ENCODE results near the gene HTR3D. TPM values are rescaled to one million over a fixed set of nuclear protein-coding genes. Genes with fewer than 3 reads are reported as not detected.

The HTR3D gene
- total RNA-seq, 4 donors from 2014 or later, result not detected

DNA sequence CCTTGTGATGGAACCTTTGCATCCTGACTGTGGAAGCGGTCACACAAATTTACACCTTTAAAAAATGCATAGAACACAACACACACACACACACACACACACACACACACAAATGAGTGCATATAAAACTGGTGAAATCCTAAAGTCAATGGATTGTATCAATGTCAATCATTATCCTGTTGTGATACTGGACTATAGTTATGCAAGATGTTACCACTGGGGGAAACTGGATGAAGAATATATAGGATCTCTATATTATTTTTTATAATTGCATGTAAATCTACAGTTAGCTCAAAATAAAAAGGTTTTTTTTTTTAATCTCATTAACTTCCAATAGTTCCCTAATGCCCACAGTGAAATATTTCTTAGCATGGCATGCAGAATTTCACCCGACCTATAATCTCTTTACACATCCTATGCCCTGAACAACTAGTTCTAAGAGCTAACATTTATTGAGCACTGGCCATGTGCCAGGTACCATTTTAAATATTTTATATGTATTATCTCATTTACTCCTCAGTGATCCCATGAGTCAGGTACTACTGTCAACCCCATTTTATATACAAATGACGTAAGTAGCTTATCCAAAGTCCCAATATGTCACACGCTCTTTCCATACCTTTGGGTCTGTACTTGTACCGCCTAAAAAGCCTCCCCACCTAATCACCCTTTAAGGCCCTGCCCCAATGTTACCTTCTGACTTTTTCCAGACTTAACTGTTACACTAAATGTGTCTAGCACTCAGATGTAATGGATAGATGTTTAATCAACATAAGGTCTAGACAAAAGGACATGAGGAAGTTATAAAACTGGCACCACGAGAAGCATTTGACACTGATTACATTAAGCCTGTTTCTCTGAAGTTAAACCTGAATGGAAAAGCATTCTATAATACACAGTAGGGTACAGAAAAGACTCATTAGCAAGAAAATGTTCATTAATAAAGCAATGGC lies 19.3 kb upstream of the HTR3D start:
- Histone ChIP-seq H3K27me3 (no peaks in the 10 kb centered on the region), H3K9me3 (no peaks in the 10 kb centered on the region), H3K36me3 (no peaks in the 10 kb centered on the region), H3K4me1 (peaks cover 0 to 9% of the 10 kb centered on the region in 2 donors), H3K4me3 (no peak overlapping the region), H3K27ac (no peak overlapping the region)
- TF ChIP-seq, protein P1, sequence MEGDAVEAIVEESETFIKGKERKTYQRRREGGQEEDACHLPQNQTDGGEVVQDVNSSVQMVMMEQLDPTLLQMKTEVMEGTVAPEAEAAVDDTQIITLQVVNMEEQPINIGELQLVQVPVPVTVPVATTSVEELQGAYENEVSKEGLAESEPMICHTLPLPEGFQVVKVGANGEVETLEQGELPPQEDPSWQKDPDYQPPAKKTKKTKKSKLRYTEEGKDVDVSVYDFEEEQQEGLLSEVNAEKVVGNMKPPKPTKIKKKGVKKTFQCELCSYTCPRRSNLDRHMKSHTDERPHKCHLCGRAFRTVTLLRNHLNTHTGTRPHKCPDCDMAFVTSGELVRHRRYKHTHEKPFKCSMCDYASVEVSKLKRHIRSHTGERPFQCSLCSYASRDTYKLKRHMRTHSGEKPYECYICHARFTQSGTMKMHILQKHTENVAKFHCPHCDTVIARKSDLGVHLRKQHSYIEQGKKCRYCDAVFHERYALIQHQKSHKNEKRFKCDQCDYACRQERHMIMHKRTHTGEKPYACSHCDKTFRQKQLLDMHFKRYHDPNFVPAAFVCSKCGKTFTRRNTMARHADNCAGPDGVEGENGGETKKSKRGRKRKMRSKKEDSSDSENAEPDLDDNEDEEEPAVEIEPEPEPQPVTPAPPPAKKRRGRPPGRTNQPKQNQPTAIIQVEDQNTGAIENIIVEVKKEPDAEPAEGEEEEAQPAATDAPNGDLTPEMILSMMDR (IDR thresholded peaks at IDR 0.05), result no peak
- no peak for TF ChIP-seq POLR2A (IDR thresholded peaks at IDR 0.05)
- DNase-seq, result no peak
- intact Hi-C loops (cut with DNase I; ENCODE audit: low total_unique reads), result no loop called here

DNA sequence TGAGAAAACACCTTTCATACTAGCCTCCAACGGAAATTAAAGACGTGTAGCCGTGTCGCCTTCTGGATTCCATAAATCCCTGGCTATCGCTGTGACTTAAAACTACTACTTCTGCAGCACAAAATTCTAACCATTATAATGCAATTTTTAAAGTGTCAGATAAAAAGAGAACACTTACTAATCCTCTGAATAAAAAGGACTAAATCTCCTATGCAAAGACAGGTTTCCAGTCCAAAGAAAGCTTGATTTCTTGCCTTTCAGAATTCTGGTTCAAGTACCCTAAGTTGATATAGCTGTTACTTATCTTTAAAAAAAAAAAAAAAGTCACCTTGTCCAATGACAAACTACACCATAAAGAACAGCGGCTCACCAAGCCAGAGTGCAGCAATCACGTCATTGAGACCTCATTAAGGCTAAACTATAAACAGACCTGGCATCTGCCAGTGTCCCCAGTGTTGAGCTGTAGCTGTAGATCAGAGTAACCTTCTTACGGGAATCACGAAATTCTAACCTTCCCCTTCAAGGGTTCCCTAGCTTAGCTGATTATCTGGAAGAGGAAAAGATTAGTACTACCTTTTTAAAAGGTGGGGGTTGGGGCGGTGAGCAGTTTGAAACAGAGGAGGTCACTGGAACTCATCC lies 16.0 kb upstream of the HTR3D start:
- Histone ChIP-seq H3K36me3 (no peaks in the 10 kb centered on the region), H3K4me3 (no peak overlapping the region), H3K4me1 (peaks cover 0 to 9% of the 10 kb centered on the region in 2 donors), H3K9me3 (no peaks in the 10 kb centered on the region), H3K27ac (no peak overlapping the region), H3K27me3 (no peaks in the 10 kb centered on the region)
- TF ChIP-seq, protein P1 (IDR thresholded peaks at IDR 0.05), result no peak
- no peak for TF ChIP-seq POLR2A (IDR thresholded peaks at IDR 0.05)
- DNase-seq, result no peak
- intact Hi-C loops (cut with DNase I; ENCODE audit: low total_unique reads), result no loop called here

DNA sequence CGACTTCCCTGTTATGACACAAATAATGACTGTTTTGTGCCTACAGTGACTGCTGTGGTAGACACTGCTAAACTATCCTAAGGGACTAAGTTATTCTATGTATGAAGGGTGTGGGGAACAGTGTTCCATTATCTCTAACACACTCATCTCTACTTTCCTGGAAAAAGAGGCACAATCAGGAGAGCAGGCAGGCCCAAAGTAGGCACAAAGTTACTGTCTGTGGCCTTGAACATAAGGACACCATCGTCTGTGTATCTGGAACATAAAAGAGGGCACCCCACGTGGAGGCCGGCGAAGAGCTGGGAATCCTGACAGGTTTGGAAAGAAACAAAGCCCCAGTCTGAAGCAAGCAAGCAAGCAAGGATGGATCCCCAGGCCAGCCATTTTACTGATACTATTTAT lies 15.4 kb upstream of the HTR3D start:
- TF ChIP-seq, protein P1 (IDR thresholded peaks at IDR 0.05), result no peak
- TF ChIP-seq POLR2A (IDR thresholded peaks at IDR 0.05), result no peak
- Histone ChIP-seq H3K36me3 (no peaks in the 10 kb centered on the region), H3K4me1 (peaks cover 0 to 9% of the 10 kb centered on the region in 2 donors), H3K4me3 (no peak overlapping the region), H3K9me3 (no peaks in the 10 kb centered on the region), H3K27ac (no peak overlapping the region), H3K27me3 (no peaks in the 10 kb centered on the region)
- DNase-seq, result no peak
- intact Hi-C loops (cut with DNase I; ENCODE audit: low total_unique reads), result no loop called here

DNA sequence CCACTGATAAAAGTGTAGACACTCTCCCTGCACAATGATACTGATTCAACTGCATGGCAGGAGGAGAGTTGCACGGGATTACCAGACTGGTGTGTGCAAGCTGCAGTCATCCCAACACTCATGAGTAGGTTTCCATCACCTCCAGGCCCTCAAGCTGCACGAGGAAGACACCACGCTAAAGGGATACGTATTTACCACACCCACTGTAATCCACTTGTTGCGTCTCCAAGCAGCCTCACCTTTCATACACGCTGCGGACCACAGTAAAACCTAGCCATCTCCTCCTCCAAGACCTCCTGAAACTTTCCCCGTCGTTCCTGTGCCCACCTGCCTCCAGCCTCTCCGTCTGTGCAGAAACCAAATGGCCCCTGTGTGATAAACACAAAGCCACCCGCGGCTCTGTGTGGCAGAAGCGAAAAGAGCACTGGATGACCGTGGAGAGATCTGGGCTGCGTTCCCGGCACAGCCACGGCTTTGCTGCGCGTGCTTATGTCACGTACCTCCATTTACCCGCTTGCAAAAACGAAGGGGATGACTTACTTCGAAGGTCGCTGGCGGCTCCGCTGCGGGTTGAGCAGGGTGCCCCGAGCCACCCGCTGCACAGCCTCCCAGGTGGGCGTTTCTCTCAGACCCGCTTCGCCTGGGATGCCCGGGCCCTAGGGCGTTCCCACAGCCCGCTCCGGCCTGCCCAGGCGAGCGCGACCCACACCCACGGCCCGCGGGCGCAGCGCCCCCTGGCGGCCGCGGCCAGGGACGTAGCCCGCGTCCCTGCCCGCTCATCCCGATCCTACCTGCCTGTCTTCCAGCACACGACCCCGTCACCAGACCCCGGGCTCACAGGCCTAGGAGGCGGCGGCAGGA lies 14.5 kb upstream of the HTR3D start:
- H3K4me1 ChIP-seq, result peaks cover 0 to 9% of the 10 kb centered on the region in 2 donors
- peak; percentile 45 to 66 for DNase-seq
- no peaks in the 10 kb centered on the region for H3K36me3 ChIP-seq
- H3K27me3 ChIP-seq, result no peaks in the 10 kb centered on the region
- peak overlapping the region; percentile 84 to 92 for H3K4me3 ChIP-seq
- H3K27ac ChIP-seq, result peak overlapping the region; percentile 76 to 81
- no peak for TF ChIP-seq POLR2A (IDR thresholded peaks at IDR 0.05)
- TF ChIP-seq, protein P1 (IDR thresholded peaks at IDR 0.05), result peak; percentile 65 to 98 (median 91)
- intact Hi-C loops (cut with DNase I; ENCODE audit: low total_unique reads), result no loop called here
- no peaks in the 10 kb centered on the region for H3K9me3 ChIP-seq

Measured in uterus (tissue), 4 donors.